ENCODE results near the gene USP6NL.

Gene USP6NL

DNA sequence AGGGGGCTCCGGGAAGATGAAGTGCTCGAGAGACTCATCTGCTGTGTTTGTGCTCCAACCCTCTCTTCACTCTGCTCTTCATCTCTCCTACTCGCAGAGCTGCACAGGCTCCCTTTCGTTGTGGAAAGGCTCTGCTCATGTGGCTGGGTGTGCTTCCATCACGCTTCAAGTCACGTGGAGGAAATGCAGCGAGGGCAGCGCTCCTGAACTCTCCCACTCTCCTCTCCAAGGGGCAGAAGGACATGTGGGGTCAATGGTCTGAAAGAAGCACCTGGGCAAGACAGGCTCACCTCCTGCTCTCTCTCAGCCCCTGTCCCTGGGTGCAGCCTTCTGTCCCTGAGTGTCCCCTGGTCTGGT lies 72.6 kb downstream of the USP6NL start:
- no peak for TF ChIP-seq CTCF (IDR thresholded peaks at IDR 0.05)
- no peaks in the 10 kb centered on the region for H3K27me3 ChIP-seq (ENCODE audit: control insufficient read depth, insufficient read depth, low read length)
- H3K4me1 ChIP-seq: peaks cover 10% of the 10 kb centered on the region

GRCh38 chr10:11536228-11536627 lies 75.2 kb downstream of the USP6NL start:
- Histone ChIP-seq H3K4me1 (peaks cover 10% of the 10 kb centered on the region), H3K9ac (no peak overlapping the region), H3K79me2 (peaks cover 15% of the 10 kb centered on the region), H3K4me2 (ENCODE audit: low read length) (no peak overlapping the region), H2AFZ (no peak overlapping the region), H3K4me3 (ENCODE audit: low read depth, low read length) (no peak overlapping the region), H3K27me3 (ENCODE audit: control insufficient read depth, insufficient read depth, low read length) (no peaks in the 10 kb centered on the region), H3K9me3 (ENCODE audit: control insufficient read depth, low read length) (no peaks in the 10 kb centered on the region), H3K27ac (no peak overlapping the region), H3K36me3 (ENCODE audit: control insufficient read depth, insufficient read depth, low read length) (no peaks in the 10 kb centered on the region)
- no peak for TF ChIP-seq CTCF (IDR thresholded peaks at IDR 0.05)

More for the DNA sequence above, 72.6 kb downstream of the USP6NL start:
- no peaks in the 10 kb centered on the region for H3K36me3 ChIP-seq (ENCODE audit: control insufficient read depth, insufficient read depth, low read length)
- no peak overlapping the region for H2AFZ ChIP-seq
- H3K4me3 ChIP-seq (ENCODE audit: low read depth, low read length): no peak overlapping the region
- H3K79me2 ChIP-seq: peaks cover 22% of the 10 kb centered on the region
- H3K27ac ChIP-seq: no peak overlapping the region
- no peaks in the 10 kb centered on the region for H3K9me3 ChIP-seq (ENCODE audit: control insufficient read depth, low read length)
- H3K4me2 ChIP-seq (ENCODE audit: low read length): no peak overlapping the region
- no peak overlapping the region for H3K9ac ChIP-seq

DNA sequence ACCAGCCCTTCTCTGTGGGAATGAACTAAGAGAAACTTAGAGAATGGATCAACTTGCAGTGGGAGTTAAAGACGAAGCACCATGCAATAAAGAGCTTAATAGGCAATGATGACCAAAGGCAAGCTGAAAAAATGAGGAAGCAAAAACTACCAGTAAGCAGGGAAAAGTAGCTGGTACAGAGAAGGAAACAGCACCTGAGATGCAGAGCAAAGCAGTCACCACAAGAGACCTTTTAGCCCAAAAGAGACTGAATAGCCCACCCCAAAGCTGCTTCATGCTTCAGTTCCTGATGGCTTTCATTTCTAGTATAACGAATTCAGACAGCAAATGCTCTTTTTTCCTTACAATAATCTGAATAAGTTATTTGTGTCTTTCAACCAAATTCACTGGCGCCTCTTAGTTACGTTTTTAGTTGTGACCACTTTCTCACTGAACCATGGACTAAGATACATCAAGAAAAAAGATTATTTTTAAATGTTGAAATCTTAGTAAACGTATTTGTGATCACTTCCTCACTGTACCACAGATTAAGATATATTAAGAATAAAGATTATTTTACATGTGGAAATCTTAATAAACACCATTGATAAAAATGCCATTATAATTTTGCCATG lies 76.0 kb downstream of the USP6NL start:
- no peaks in the 10 kb centered on the region for H3K36me3 ChIP-seq (ENCODE audit: control insufficient read depth, insufficient read depth, low read length)
- peaks cover 10% of the 10 kb centered on the region for H3K4me1 ChIP-seq
- no peak overlapping the region for H3K4me2 ChIP-seq (ENCODE audit: low read length)
- no peaks in the 10 kb centered on the region for H3K9me3 ChIP-seq (ENCODE audit: control insufficient read depth, low read length)
- peaks cover 12% of the 10 kb centered on the region for H3K79me2 ChIP-seq
- H2AFZ ChIP-seq: no peak overlapping the region
- H3K9ac ChIP-seq: no peak overlapping the region
- TF ChIP-seq CTCF (IDR thresholded peaks at IDR 0.05): no peak
- no peak overlapping the region for H3K4me3 ChIP-seq (ENCODE audit: low read depth, low read length)
- no peaks in the 10 kb centered on the region for H3K27me3 ChIP-seq (ENCODE audit: control insufficient read depth, insufficient read depth, low read length)
- H3K27ac ChIP-seq: no peak overlapping the region

DNA sequence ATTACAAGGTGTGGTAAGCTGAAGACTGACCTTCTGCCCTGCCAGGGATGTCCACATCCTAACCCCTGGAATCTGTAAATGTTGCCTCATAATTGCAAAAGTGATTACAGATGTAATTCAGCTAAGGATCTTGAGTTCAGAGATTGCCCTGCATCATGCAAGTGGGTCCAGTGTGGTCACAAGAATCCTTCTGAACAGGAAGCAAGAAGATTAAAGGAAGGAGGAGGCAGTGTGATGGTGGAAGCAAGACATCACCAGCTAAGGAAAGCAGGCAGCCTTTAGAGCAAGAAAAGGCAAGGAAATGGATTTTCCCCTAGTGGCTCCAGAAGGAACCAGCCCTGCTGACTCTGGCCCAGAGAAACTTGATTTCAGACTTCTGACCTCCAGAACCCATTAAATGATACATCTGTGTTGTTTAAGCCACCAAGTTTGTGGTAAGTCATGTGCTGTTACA lies 78.1 kb downstream of the USP6NL start:
- H3K4me2 ChIP-seq (ENCODE audit: low read length): no peak overlapping the region
- no peaks in the 10 kb centered on the region for H3K36me3 ChIP-seq (ENCODE audit: control insufficient read depth, insufficient read depth, low read length)
- no peaks in the 10 kb centered on the region for H3K27me3 ChIP-seq (ENCODE audit: control insufficient read depth, insufficient read depth, low read length)
- H3K9me3 ChIP-seq (ENCODE audit: control insufficient read depth, low read length): no peaks in the 10 kb centered on the region
- H2AFZ ChIP-seq: no peak overlapping the region
- no peak overlapping the region for H3K4me3 ChIP-seq (ENCODE audit: low read depth, low read length)
- H3K9ac ChIP-seq: no peak overlapping the region
- peaks cover 7% of the 10 kb centered on the region for H3K79me2 ChIP-seq
- H3K27ac ChIP-seq: no peak overlapping the region
- TF ChIP-seq CTCF (IDR thresholded peaks at IDR 0.05): no peak
- peaks cover 3% of the 10 kb centered on the region for H3K4me1 ChIP-seq

DNA sequence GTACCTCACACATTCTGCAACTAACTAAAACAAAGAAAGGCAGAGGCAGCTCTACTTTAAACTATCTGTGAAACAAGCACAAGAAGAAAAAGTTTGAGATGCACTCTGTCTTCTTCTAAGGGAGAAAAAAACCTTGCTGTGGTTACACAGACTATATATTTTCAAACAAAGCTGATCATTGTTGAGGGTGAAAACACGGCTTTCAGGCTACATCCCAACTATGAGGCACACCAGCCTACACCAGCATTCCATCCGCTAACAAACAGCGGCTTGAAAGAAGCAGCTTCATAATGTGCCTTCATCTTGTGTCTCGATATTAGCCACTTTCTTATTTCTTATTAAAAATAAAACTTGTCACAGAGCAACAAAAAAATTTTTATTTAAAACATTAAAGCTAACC lies 79.1 kb downstream of the USP6NL start:
- H3K27me3 ChIP-seq (ENCODE audit: control insufficient read depth, insufficient read depth, low read length): no peaks in the 10 kb centered on the region
- no peaks in the 10 kb centered on the region for H3K9me3 ChIP-seq (ENCODE audit: control insufficient read depth, low read length)
- peaks cover 3% of the 10 kb centered on the region for H3K4me1 ChIP-seq
- H3K4me2 ChIP-seq (ENCODE audit: low read length): no peak overlapping the region
- TF ChIP-seq CTCF (IDR thresholded peaks at IDR 0.05): no peak
- no peak overlapping the region for H2AFZ ChIP-seq
- no peak overlapping the region for H3K27ac ChIP-seq
- no peak overlapping the region for H3K4me3 ChIP-seq (ENCODE audit: low read depth, low read length)
- H3K9ac ChIP-seq: no peak overlapping the region
- peaks cover 7% of the 10 kb centered on the region for H3K79me2 ChIP-seq
- no peaks in the 10 kb centered on the region for H3K36me3 ChIP-seq (ENCODE audit: control insufficient read depth, insufficient read depth, low read length)
